Fibroblast of skin of scalp (primary cell): ENCODE measurements around the gene SLAMF1.
"Not testable (repeated sequence)": the region's sequence is repeated elsewhere in the genome, so short reads cannot be mapped to it uniquely, and the experiment has no call there.

ENCODE experiments used
- DNase-seq: peaks from one replicate; pipeline ENCODE4 v3.0.0-alpha.2; 2013

SLAMF1 gene

DNA sequence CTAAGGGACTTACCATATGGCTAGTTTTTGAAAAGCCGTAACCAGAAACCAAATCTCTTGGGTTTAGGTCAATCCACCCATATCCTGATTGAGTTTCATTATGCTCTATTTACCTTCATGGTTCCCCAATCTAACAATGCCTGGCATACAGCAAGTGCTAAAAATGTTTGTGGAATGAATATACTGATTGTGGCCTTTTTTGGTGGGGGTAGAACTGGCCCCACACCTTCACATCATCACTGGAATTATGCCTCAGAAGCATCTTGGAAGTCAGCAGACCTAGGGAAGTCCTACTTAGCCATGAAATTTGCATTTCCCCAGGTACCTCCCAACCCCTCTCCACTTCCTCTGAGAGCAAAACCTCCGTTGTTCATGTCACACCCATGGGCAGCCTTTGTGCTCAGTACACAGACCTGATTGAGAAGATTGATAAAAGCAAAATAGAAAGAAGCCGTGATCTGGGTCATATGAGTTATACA, 17.8 kb upstream of the SLAMF1 start:
- no peak for DNase-seq

DNA sequence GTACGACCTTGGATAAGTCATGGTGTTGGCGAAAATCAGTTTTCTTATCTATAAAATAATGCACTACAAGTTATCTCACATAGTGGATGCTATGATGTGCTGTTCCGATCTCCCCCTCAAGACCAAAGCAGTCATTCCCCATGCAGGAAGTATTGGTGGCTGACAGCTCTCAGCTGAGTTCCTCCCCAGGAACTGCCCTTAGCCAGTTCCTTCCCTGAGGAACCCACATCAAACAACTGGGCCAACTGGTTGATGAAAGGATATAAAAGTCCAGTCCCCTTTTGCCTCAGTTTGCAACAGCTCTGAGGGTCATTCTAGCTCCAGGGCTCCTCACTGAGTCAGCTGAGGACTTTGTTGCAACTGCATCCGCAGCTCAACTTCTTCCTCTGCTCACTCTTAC, 16.1 kb upstream of the SLAMF1 start:
- no peak for DNase-seq

DNA sequence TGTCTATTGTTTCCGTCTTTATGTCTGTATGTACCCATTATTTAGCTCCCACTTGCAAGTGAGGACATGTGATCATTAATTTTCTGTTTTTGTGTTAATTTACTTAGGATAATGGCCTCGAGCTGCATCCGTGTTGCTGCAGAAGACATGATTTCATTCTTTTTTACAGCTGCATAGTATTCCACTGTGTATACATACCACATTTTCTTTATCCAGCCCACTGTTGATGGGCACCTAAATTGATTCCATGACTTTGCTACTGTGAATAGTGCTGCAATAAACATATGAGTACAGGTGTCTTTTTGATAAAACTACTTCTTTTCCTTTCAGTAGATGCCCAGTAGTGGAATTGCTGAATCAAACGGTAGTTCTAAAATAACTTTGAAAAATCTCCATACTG, 12.7 kb upstream of the SLAMF1 start:
- no peak for DNase-seq

DNA sequence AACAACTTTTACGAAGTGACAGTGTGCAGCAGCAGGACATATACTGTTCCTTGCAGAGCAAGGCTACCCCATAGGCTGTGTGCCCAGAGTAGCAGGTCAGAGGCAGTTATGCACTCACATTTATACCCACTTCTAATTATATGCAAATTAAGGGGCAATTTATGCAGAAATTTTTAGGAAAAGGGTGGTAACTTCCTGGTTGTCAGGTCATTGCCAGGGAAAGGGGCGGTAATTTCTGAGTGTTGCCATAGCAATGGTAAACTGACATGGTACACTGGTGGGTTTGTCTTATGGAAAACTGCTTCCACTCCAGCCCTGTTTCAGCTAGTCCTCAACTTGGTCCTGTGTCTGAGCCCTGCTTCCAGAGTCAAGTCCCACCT, 12.0 kb upstream of the SLAMF1 start:
- no peak for DNase-seq

- no peak for DNase-seq
Measured at GRCh38 chr1:160658162-160658813, 11.4 kb upstream of the SLAMF1 start.

DNA sequence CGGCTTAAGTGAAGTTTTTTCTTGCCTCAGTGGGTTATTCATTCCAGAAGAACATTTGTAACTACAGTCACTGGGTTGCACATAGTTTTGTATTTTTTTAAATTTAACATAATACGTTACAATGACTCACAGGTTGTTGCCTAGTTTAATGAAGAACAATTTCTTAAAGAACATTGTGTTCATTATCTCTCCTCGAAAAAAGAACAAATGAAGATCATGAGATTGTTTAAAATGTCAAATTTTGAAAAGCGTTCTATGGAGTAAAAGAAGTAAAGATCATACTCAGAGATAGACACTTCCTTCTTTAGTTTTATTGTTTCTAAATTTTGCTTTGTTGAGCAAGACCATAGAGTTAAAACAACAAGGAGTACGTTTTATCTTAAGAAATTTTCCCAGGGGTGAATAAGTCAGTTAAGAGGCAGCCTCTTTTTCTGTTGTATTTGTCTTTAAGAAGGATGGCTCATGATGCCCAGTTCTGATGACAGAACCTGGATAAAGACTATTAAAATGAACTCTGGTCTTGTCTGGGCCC, 10.5 kb upstream of the SLAMF1 start:
- DNase-seq: no peak

- DNase-seq: no peak
Measured at GRCh38 chr1:160656737-160657136, 9.9 kb upstream of the SLAMF1 start.

DNA sequence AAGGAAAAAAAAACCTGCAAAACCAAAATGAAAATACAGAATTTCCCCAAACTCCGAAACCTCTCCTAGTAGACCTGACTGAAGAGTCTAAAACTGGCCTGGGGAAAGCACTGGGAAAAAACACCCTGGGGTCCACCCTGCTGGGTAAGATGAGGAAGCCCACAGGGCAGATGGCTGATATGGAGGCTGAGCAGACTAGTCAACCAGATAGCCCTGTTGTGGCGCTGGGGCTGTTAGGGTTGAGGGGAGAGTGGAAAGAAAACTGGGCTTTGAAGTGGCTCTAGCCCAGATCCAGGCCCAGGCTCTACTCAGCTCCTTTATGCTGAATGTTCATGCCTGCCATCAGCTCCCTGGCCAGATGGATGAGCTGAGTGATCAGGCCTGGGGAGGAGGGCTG, 6.8 kb upstream of the SLAMF1 start:
- DNase-seq: no peak

DNA sequence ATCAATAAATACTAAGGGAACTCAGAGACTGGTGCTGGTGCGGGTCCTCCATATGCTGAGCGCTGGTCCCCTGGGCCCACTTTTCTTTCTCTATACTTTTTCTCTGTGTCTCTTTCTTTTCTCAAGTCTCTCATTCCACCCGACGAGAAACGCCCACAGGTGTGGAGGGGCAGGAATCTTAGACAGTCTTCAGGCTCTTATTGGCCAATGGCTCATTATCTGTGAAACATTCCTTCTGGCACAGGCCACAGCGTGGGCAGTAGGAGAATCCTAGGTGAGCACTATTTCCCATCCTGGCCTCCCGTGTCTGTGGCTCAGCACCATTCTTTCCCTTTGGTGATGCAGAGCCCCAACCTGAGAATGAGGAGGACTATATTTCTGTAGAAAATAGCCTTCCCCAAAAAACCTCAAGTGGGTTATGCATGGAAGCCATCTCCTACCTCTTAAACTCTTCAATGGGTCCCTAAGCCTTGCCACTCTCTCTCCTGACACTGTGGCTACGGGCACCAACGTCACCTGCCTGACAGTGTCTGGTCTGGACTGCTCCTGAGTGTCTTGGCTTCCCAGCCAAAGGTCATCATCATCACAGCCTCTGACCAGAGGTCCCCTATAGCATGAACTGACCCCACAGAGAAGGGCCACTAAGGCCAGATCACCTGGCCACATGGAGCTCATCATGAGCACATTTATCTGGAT, 6.2 kb upstream of the SLAMF1 start:
- DNase-seq: no peak

DNA sequence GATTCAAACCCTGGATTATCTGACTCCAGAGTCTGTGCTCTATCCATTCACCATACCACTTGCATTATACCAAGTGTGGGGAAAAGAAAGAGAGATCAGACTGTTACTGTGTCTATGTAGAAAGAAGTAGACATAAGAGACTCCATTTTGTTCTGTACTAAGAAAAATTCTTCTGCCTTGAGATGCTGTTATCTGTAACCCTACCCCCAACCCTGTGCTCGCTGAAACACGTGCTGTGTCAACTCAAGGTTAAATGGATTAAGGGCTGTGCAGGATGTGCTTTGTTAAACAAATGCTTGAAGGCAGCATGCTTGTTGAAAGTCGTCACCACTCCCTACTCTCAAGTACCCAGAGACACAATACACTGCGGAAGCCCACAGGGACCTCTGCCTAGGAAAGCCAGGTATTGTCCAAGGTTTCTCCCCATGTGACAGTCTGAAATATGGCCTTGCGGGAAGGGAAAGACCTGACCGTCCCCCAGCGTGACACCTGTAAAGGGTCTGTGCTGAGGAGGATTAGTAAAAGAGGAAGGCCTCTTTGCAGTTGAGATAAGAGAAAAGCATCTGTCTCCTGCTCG, 5.3 kb upstream of the SLAMF1 start:
- DNase-seq: not testable (repeated sequence)

- no peak for DNase-seq
Measured at GRCh38 chr1:160651433-160652064, 4.7 kb upstream of the SLAMF1 start.

- no peak for DNase-seq
Measured at GRCh38 chr1:160647329-160647720, 481 bp upstream of the SLAMF1 start.

GRCh38 chr1:160646180-160646579, 664 bp downstream of the SLAMF1 start:
- DNase-seq: no peak

- no peak for DNase-seq
Measured at GRCh38 chr1:160645386-160646130, 1.3 kb downstream of the SLAMF1 start.

GRCh38 chr1:160644399-160644798, 2.4 kb downstream of the SLAMF1 start:
- no peak for DNase-seq

GRCh38 chr1:160643138-160643537, 3.7 kb downstream of the SLAMF1 start:
- no peak for DNase-seq

DNA sequence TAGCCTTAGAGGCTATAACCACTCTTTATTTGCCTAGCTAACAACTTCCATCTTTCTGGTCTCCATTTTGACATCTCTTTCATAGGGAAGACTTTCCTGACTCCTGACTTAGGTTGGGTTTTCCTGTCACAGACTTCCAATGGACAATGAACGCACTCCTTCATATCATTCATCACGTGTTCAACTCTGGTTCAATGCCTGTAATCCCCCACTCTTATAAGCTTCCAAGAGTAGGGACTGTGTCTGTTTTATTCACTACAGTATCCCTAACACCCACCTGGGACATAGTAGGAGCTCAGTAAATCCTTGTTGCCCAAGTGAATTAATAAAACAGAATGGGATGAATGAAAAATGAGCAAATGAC, 4.6 kb downstream of the SLAMF1 start:
- DNase-seq: no peak

DNA sequence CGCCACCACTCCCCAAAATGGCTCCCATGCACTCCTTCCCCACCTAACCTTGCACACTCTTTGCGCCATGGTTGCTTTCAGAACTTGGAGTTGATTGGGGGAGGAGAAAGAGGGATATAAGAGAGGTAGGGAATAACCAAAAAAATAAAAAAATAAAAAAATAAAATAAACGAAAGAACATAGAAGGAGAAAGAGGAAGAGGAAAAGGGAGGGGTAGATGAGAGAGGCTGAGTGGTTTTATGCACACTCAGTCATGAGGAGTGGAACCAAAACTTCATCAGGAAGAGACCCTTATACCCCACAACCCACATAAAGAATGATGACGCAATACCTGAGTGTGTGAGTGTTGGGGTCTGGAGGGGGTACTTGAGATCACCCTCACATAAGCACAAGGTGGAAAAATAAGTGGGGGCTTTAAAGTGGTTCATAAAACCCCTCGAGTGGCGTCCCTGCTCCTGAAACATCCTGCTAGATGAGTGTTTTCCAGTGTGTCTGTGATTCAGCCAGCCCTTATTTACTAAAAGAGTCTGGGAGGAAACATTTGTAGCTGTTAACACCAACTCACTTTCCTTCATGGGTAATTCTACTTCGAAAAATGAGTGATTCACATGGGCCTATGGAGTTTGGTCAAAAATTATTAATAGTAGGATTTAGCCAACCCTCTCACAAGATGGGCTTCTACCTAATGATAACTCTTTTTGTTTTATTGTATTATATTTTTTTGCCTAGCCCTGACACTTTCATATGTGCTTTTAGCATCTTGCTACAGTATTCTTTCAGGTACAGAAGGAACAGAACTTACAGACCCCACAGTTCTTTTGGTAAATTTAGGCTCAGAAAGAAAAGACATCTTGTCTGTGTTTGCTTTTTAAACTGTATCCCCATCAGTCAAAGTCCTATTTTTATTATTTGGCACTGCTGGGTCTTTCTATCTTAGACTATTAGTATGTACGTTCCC, 5.2 kb downstream of the SLAMF1 start:
- DNase-seq: no peak

DNA sequence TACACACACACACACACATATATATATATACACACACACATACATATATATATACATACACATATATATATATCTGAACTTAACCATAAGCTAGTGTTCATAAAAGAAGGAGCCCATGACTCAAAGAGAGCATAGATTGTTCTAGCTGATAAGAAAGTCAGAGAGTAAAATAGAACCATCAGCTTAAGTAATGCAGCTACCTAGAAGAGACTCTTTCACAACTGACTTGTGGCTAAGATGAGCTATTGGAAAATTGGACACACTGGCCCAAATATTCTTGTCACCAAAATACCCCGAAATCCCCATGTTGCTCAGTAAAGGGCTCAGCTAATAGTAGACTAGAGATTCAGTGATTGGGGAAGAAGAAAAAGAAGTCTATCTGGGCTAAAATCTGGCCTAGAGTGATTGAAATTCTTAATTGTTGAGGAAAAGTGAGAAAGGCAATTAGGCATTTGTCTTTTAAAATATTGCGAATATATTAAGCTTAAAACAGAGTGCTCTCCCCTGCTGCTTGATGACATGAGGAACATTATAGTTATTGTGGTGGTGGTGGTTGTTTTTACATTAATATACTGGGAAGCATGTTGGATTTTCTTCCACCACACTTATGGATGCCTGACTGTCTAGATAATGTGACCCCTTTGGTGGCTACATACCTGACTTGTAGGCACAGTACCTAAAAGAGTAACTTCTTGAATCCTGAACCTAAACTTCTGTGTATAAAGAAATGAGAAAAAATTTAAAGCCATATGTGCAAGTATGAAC, 6.3 kb downstream of the SLAMF1 start:
- DNase-seq: no peak

DNA sequence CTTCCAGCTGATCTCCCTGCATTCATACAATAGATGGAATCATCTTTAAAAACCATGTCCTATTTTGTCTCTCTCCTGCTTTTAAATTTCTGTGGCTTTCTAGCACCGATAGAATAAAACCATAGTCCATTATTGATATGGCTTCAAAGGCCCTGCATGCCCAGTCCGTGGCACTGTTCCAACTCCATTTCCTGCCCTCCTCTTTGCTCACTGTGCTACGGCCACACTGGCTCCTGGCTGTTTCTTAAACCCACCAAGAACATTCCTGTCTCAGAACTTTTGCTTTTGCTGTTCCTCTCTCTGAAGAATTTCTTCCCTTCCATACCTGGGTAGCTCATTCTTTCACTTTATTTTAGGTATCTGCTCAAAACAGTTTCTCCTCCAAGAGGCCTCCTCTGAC, 7.2 kb downstream of the SLAMF1 start:
- DNase-seq: no peak

DNA sequence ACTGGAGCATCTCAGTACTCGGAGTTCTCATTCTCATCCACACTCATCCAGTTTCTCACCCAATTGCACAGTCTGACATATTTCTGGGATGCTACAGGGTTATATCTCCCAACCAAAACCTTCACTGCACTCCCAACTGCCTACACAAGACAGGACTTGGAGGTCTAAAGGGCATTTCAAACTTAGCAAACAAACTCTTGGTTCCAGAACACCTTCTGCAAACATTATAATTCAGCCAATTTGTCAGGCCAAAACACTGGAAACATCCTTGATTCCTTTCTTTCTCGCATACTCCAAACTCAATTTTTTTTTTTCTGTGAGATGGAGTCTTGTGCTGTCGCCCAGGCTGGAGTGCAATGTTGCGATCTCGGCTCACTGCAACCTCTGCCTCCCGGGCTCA, 7.9 kb downstream of the SLAMF1 start:
- no peak for DNase-seq
